Posterior cingulate gyrus (tissue), 11 donors: ENCODE data around the gene CLTCL1.
A peak's percentile ranks its signal among the peaks of the same experiment; 100 is the strongest.
"Not testable (repeated sequence)": the region's sequence is repeated elsewhere in the genome, so short reads cannot be mapped to it uniquely, and the experiment has no call there.

ENCODE experiments used
- DNase-seq, 10 donors: peaks; one replicate each; pipeline versions ENCODE4 v3.0.0 to v3.0.0-alpha.2; 2020 to 2021; ENCODE audit warnings: mixed read lengths in 3 of 10
- intact Hi-C: fragments of 100-400 bp; cut with DNase I; formaldehyde crosslinking; loops from one replicate; pipeline ENCODE4 v1.15.1; 2023

The CLTCL1 gene

DNA sequence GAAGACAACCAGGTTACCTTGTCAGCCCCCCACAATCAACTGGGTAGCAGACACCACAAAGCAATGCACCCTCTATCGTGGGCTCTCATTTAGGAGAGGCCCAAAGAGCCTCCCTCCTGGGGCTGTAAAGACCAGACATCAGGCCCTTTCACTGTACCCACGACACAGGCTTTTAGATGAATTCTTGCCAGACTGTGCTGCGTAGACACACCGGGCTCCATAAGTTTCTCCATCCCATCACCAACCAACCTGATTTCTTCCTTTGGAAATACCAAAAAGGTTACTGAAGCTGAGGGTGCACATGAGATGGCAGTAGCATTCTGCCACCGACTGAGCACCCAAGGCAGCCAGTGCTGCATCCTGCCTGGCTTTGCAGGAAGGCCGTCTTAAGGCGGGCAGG lies 66.5 kb downstream of the CLTCL1 start:
- intact Hi-C loops, result no loop called here
- DNase-seq, result peak in 1 of 10 donors; percentile 51

DNA sequence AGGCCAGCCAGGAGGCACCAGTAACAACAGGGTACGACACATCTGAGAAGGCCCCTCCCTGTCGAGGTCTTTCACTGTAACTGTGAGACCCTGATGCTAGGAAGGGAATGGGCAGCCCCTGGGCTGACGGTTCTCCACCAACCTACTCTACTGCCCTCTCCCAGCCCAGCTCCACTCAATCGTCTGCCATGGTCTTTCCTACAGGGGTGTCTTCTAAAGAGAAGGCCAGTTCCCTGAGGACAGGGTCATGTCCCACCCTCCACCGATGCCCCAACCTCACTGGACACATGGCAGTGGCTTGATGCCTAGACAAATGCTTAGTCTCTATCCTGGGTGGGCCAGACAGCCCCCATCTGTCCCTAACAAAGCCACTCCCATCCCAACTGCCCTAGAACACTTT lies 67.0 kb downstream of the CLTCL1 start:
- intact Hi-C loops, result no loop called here
- DNase-seq, result no peak

DNA sequence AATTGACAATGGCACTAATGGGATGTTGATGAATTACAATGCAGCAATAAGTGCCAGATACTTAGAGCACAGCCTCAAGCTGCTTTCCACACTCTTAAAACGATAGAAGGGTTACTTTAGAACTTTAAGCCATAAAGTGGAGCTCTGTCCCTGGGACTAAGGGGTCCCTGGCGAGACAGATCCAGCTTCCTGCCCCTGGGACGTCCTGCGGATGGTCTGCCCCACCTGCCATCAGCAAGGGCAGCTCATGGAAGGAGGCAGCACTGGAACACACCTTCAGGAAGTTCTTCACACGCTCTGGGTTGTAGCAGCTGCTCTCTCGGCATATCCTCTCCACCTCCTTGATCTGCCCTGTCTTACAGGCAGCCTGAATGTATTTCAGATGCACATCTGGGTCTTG lies 67.9 kb downstream of the CLTCL1 start:
- intact Hi-C loops, result no loop called here
- no peak for DNase-seq

DNA sequence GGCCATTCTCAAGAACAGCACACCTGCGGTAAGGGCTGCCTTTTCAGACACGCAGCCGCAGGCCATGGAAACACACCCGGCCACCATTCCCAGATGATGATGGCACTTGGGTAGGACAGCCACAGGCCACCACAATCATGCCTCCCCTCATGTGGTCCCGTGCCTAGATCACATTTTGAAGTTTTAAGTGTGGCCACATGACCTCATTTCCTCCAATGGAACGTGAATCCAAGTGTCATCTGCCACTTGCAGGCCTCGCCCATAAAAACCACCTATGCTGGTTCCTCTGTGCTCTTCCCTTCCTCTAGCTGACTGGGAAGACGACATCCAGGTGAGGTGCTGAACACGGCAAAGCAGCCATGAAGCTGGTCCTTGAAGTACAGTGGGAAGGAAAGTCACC lies 68.4 kb downstream of the CLTCL1 start:
- intact Hi-C loops, result no loop called here
- no peak for DNase-seq

DNA sequence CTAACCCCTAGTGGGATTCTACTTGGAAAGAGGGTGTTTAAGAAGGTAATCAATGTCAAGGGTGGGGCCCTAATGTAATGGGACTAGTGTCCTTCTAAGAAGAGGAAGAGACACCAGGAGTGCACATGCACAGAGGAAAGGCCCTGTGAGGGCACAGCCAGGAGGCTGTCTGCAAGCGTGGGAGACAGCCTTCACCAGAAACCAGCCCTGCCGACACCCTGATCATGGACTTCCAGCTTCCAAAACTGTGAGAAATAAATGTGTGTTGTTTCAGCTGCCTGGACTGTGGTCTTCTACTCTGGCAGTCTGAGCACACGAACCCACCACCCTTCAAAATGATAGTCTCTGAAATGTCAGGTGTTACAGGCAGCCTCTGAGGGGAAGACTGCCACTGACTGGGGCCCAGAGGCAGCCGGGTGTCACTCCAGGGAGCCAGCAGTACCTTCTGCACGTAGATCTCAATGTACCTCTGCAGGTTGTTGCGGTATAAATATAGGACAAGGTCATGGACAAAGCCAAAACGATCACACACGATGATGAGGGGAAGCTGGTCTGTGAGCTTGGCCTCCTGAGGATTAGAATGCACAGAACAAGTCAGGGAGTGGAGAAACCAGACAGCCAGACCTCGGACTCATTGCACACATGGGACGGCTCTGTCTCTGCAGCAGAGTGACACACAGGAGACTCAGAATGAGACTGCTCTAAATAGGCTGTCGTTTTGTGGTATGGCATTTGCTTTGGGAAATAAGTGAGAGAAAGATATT lies 69.1 kb downstream of the CLTCL1 start:
- no peak for DNase-seq
- intact Hi-C loops, result no loop called here

DNA sequence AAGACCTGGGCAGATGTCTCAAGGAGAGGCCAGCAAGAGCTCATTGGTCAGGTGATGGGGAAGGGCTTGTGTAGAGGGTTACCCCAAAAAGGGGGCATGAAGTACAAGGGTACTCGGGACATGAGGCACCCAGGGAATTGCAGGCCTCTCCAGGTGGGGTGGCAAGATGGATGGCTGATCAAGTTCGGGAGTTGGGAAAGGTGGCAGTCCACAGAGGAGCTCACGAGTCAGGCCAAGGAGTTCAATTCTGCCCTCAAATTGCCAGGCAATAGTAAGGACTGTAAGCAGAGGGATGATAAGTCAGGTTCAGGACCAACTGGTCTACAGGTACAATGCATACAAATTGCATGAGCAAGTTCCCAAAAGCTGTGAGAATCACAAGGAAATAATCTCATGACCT lies 70.7 kb downstream of the CLTCL1 start:
- DNase-seq, result no peak
- intact Hi-C loops, result no loop called here

DNA sequence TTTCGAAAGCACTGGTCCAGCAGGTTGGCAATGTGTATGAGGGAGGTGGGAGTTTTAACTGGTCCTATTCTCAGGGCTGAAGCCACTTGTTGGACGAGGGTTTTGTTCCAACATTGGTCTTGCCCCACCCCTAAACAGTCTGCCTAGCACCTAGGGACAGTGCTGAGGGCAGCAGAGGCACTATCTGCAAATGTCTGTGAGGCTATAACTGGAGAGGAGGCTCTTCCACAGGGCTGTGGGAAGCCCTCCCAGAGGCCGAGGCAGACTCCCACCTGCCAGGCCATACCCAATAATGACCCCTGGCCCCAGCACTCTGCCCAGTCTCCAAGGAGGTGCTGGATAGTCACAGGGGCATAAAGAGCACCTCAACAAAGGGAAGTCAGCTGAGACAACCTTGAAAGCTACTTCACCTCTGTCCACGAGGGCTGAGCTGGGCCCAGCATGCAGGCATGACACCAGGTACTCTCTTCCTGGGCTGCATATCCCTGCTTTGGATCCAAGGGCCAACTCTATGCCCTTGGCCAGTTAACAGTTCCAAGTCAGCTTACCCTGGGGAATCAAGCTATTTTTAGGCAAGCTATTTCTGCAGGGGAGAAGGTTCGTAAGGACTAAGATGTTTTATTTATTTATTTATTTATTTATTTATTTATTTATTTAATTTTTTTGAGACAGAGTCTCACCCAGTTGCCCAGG lies 72.8 kb downstream of the CLTCL1 start:
- intact Hi-C loops, result no loop called here
- no peak for DNase-seq

DNA sequence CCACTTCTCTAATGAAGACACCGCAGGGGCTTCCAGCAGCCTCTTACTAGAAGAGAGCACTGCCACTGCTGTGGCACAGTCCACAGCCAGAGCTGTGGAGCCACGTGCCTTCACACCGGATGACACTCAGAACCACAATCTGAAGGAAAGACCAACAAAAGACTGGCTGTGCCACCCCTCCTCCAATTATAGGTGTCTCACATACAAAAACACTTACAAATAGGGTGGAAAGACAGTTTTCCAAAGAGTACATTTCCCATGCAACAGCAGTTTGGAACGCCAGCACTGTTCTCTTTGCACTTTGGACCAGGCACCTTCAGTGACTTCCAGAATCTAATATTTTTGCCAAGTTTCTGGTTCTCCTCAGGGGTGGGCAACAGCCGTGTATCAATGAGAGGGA lies 74.9 kb downstream of the CLTCL1 start:
- DNase-seq, result no peak
- intact Hi-C loops, result no loop called here

DNA sequence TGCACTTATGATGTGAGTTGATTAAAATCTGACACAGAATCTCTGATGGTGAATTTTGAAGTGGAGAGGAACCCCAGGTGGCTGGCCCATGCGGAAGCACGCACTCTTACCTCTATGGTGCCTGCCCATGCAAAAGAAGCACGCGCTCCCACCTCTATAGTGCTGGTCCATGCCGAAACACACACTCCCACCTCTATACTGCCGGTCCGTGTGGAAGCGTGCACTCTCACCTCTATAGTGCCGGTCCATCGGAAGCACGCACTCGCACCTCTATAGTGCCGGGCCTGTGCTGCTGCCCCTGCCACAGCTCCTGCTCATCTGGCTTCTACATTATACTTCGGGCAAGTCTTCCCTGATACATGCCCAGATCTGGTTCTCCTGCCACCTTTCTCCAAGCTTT lies 76.2 kb downstream of the CLTCL1 start:
- intact Hi-C loops, result no loop called here
- no peak for DNase-seq

DNA sequence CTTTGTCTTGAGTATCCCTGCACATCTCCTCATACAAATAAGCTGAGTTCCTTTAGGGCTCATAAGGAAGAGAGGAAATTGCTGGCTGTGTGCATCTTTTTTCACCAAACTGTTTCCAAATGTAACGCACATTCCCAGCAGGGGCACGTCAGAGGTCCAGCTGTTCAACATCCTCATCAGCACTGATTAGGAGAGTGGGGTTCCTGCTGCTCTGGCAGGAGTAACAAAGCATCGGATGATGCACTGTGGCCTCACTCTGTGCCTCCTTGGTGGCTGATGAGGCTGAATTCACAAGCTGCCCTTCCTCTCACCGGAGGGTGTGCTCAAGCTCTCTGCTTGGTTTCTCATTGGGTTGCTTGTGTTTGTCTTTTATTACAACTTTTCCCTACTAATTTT lies 77.4 kb downstream of the CLTCL1 start:
- no peak for DNase-seq

DNA sequence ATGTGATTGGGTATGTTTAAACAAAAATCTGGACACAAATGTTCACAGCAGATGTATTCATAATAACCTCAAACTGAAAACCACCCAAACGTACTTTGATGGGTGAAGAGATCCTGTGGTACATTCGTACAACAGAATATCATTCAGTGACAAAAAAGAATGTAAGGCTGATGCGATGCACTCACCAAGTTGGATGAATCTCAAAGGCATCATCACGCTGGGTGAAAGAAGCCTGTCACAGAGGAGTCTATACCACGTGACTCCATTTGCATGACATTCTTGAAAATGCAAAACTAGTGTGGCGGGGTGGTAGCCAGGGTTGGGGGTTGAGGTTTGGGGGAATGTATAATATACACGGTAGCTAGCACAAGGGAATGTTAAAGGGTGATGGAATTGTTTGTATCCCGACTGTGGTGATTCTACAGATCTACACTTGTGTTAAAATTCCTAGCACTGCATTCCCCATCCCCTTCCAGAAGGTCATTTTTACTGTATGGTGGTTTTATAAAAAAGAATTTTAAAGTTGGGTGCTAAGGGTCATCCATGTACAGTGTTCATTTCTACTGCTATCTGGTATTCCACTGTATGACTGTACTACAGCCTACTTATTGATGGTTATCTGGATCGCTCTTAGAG lies 78.0 kb downstream of the CLTCL1 start:
- intact Hi-C loops, result no loop called here

More for the DNA sequence above, 77.4 kb downstream of the CLTCL1 start:
- intact Hi-C loops, result no loop called here

DNA sequence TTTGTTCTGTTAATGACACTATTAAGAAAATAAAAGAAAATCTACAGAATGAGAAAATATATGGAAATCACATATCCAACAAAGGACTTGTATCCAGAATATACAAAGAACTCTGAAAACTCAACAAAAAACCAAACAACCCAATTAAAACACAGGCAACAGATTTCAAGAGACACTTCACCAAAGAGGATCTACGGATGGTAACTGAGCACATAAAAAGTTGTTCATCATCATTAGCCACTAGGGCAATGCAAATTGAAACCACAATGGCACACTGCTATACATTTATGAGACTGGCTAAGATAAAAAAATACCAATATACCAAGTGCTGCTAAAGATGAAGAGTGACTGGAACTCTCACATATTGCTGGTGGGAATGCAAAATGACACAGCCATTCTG lies 78.5 kb downstream of the CLTCL1 start:
- no peak for DNase-seq
- intact Hi-C loops, result no loop called here

More for the DNA sequence above, 78.0 kb downstream of the CLTCL1 start:
- DNase-seq, result peak in 2 of 10 donors; percentile 28

DNA sequence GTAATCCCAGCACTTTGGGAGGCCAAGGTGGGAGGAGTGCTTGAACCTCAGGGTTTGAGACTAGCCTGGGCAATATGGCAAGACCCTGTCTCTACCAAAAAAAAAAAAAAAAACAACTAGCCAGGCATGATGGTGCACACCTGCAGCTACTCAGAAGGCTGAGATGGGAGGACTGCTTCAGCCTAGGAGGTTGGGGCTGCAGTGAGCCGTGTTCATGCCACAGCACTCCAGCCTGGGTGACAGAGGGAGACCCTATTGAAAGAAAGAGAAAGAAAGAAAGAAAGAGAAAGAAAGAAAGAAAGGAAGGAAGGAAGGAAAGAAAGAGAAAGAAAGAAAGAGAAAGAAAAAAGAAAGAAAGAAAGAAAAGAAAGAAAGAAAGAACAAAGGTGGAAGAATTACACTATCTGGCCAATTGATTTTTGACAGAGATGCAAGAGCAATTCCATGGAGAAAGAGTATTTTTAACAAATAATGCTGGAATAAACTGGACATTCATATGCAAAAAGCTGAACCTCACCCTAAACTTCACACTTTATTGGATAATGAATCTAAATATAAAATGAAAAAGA lies 79.1 kb downstream of the CLTCL1 start:
- intact Hi-C loops, result no loop called here
- no peak for DNase-seq

DNA sequence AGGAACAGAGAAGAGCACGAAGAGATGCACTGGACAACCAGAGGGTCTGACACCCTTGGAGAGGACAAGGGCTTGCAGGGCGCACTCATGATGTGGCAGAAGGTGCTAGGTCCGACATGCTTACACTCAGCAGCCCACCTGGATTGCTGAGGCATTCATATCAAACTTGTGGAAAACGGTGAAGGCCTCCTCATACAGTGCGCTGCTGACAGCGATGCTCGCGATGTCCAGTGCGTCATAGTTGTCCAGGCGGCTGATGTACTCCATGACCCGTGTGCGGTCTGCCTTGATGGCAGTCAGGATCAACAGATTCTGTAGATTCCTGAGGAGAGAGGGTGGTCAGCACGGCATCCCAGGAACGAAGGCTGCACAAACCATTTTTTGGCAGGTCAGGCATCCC lies 81.3 kb downstream of the CLTCL1 start:
- intact Hi-C loops, result no loop called here
- no peak for DNase-seq

DNA sequence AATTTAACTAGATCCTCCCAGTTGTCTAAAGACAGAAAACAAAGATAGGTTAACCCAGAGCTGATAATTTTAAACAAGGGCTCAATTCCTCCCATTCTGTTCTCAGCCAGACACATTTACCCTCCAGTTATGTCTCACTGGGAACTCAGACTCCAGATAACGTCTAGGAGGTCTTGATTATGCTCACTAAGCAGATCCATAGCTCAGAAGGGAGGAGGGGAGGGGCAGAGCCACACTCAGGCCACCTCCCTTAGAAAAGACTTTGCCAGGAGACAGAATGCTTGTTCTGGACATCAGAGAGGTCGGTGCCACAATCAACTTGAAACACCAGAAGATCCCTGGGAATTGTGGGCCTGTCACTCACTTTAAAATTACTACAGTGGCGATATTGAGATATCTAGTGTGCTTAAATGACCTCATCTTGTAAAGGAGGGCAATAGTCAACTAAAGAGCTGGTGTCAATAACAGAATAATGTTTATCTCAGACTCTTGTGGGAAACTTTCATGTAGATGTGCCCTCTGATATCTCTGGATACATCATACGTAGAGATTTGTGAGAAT lies 83.2 kb downstream of the CLTCL1 start:
- no peak for DNase-seq

DNA sequence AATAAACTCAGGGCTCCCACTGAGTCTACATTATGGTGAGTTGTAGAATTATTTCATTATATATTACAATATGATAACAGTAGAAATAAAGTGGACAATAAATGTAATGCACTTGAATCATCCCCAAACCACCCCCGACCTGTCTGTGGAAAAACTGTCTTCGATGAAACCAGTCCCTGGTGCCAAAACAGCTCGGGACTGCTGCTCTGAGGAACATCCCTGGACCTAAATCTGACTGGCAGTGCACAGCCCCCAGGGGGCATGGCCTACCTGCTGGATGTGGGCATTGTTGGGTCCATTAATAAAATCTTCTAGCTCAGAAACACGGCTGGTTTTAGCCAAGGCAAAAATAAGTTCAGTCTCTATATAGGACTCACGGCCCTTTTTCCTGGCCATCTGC lies 83.6 kb downstream of the CLTCL1 start:
- DNase-seq, result peak in 1 of 10 donors; percentile 17

More for the DNA sequence above, 83.2 kb downstream of the CLTCL1 start:
- intact Hi-C loops, result no loop called here

DNA sequence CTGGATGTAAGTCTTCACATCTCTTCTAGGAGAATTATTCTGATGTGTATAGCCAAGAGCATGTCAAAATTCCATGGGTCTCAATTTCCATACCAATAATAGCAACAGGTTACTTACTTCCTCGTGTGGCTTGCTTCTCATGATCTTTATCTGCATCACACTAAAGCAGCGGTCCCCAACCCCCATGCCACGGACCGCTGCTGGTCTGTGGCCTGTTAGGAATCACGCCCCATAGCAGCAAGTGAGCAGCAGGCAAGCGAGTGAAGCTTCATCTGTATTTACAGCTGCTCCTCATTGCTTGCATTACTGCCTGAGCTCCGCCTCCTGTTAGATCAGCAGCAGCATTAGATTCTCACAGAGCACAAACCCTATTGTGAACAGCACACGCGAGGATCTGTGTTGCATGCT lies 84.1 kb downstream of the CLTCL1 start:
- peak in 2 of 10 donors; percentile 4 to 28 for DNase-seq
- intact Hi-C loops, result no loop called here

More for the DNA sequence above, 83.6 kb downstream of the CLTCL1 start:
- intact Hi-C loops, result no loop called here

DNA sequence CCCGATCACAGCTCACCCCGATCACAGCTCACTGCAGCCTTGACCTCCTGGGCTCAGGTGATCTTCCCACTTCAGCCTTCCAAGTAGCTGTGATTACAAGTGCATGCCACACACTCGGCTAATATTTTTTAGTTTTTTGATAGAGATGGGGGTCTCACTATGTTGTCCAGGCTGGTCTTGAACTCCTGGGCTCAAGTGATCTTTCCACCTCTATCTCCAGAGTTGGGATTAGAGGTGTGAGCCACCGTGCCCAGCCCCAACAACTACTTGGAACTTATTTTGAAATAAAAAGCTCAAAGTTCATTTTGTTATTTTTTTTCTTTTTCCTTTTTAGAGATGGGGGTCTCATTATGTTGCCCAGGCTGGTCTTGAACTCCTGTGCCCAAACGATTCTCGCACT lies 85.2 kb downstream of the CLTCL1 start:
- intact Hi-C loops, result no loop called here
- DNase-seq, result peak in 2 of 10 donors; percentile 11 to 46

DNA sequence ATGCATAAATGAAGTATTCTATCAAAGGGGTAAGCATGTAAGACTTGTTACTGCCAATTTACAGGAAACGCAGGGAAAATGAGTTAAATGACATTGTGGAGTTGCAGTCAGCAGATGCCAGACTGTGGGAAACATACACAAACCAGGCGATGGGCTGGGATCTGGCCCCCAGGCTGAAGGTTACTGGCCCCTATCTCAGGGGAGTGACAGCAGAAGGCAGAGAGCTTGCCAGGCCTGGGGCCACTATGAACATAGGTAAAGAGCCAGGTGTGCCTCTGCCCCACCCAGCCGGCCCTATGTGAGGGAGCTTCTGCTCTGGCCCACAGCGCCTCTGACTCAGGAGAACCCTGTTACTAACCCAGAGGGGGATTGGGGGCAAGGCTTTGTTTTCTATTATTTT lies 86.9 kb downstream of the CLTCL1 start:
- intact Hi-C loops, result no loop called here
- peak in 2 of 10 donors; percentile 35 to 47 for DNase-seq

DNA sequence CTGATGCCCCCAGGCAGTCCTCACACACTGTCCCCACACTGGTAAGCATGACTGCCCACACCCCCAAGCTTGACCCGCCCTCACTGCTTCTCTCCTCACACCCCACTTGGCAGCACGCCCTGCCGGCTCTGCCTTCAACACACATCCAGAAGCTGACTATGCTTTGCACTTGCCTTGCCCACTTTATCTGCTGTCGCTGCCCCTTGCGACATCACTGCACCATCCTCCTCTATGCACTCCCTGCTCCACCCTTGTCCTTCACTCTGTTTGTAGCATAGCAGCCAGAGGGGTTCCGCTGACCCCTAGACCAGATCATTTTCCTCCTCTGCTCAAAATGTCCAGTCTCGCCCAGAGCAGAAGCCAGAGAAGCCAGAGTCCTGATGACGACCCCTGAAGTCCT lies 87.7 kb downstream of the CLTCL1 start:
- peak in 2 of 10 donors; percentile 32 to 55 for DNase-seq
- intact Hi-C loops, result no loop called here

DNA sequence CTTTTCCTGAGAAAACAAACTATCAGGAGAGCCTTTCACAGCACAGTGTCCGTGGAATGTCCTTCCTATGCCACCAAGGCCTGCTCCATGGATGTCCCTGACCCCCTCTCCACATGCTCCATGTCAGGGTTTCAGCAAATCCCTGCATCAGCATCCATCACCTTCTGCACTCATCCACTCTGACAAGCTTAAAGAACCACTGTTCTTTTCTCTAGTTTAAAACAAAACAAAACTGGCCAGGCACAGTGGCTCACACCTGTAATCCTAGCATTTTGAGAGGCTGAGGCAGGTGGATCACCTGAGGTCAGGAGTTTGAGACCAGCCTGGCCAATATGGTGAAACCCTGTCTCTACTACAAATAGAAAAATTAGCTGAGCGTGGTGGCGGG lies 88.7 kb downstream of the CLTCL1 start:
- intact Hi-C loops, DNase-seq: not testable (repeated sequence)
